HCT116 (cell line): ENCODE results near the gene IL3RA. TPM values are rescaled to one million over a fixed set of nuclear protein-coding genes. Genes with fewer than 3 reads are reported as not detected.
"Not testable (repeated sequence)": the region's sequence is repeated elsewhere in the genome, so short reads cannot be mapped to it uniquely, and the experiment has no call there.

Source experiments
- ATAC-seq: fragments of 200-7000 bp; cut with Tn5 transposase; 2 replicates; pipeline ENCODE4 v1.9.1; 2020; ENCODE audit warnings: mild to moderate bottlenecking, moderate library complexity
- BruUV-seq: library from RNA; stranded (reverse); fragments of 400-500 nt; replicated peaks from 2 replicates; lab custom pipeline; 2021; lab: Mats Ljungman, UMichigan
- CTCF ChIA-PET: fragments of 300-600 bp; sonication (Branson Sonifier 250); formaldehyde crosslinking; loops from one replicate; lab custom pipeline; 2021; ENCODE audit warnings: antibody characterized with exemption; lab: Charles Lee
- POLR2A ChIA-PET: fragments of 300-600, 350-600 bp; sonication (Branson Sonifier 250); formaldehyde crosslinking; loops from one replicate; lab custom pipeline; 2021; ENCODE audit warnings: antibody characterized with exemption; lab: Charles Lee
- RAD21 ChIA-PET, 2 experiments: fragments of 300-600 bp; sonication (Branson Sonifier 250); formaldehyde crosslinking; loops; one replicate each; lab custom pipeline; 2023; ENCODE audit warnings: low total read pairs in 2 of 2; ENCODE audit not compliant: uncharacterized antibody in 2 of 2, unreplicated experiment in 2 of 2, low non-redundant PET in 1 of 2; lab: Charles Lee
- DNase-seq: peaks from one replicate; pipeline ENCODE4 v3.0.0-alpha.2; 2010; ENCODE audit warnings: low read depth, low spot score
- H2AFZ ChIP-seq: fragments of 200-600 bp; shearing (Covaris generic), sonication (generic); 2 replicates; pipeline ENCODE4 v1.6.1; 2017; ENCODE audit warnings: low read depth, mixed run types, mixed read lengths, antibody characterized with exemption, low read length; ENCODE audit not compliant: poor library complexity, severe bottlenecking
- H3K27ac ChIP-seq: 2 replicates; pipeline ENCODE4 v1.5.1; 2012; ENCODE audit warnings: low read depth, low read length
- H3K27me3 ChIP-seq: fragments of 200-600 bp; sonication (generic); 2 replicates; pipeline ENCODE4 v1.6.1; 2016; ENCODE audit warnings: mixed run types, low read length, mixed read lengths; ENCODE audit not compliant: insufficient read depth
- H3K36me3 ChIP-seq, 2 experiments: fragments of 200-500 bp in 1 of 2; fragments of 200-600 bp in 1 of 2; sonication (Bioruptor generic) in 1 of 2; sonication (generic) in 1 of 2; 2 replicates each; pipeline versions ENCODE4 v1.5.1 to v1.6.1; 2014 to 2016; ENCODE audit warnings: low read length in 2 of 2, inconsistent platforms in 1 of 2, mixed read lengths in 1 of 2, mixed run types in 1 of 2; ENCODE audit not compliant: insufficient read depth in 2 of 2, control insufficient read depth in 1 of 2
- H3K4me1 ChIP-seq, 2 experiments: fragments of 200-600 bp in 1 of 2; sonication (generic) in 1 of 2; 2 replicates each; pipeline versions ENCODE4 v1.5.1 to v1.6.1; 2012 to 2017; ENCODE audit warnings: low read length in 2 of 2, inconsistent platforms in 1 of 2, mild to moderate bottlenecking in 1 of 2, mixed read lengths in 1 of 2, mixed run types in 1 of 2, moderate library complexity in 1 of 2; ENCODE audit not compliant: insufficient read depth in 2 of 2, control insufficient read depth in 1 of 2
- H3K4me2 ChIP-seq: fragments of 200-600 bp; sonication (generic); 2 replicates; pipeline ENCODE4 v1.6.1; 2017; ENCODE audit warnings: mixed run types, low read length, mixed read lengths
- H3K4me3 ChIP-seq, 2 experiments: fragments of 200-600 bp in 1 of 2; sonication (generic) in 1 of 2; replicated peaks in 1 of 2; 2 replicates each; pipeline ENCODE4 v1.5.1; 2011 to 2016; ENCODE audit warnings: low read length in 2 of 2, control low read depth in 1 of 2, low read depth in 1 of 2, mild to moderate bottlenecking in 1 of 2, mixed read lengths in 1 of 2, mixed run types in 1 of 2
- H3K79me2 ChIP-seq: fragments of 200-600 bp; sonication (generic); 2 replicates; pipeline ENCODE4 v1.6.1; 2017; ENCODE audit warnings: mild to moderate bottlenecking, mixed run types, low read length, moderate library complexity, mixed read lengths; ENCODE audit not compliant: insufficient read depth
- H3K9ac ChIP-seq: fragments of 200-600 bp; sonication (generic); 2 replicates; pipeline ENCODE4 v1.6.1; 2016; ENCODE audit warnings: low read length, mixed read lengths
- H3K9me2 ChIP-seq: fragments of 200-600 bp; sonication (generic), shearing (Covaris generic); 2 replicates; pipeline ENCODE4 v1.6.1; 2017; ENCODE audit warnings: mixed run types, mild to moderate bottlenecking, moderate library complexity; ENCODE audit not compliant: insufficient read depth
- H3K9me3 ChIP-seq, 2 experiments: fragments of 200-500 bp in 1 of 2; fragments of 200-600 bp in 1 of 2; sonication (Bioruptor generic) in 1 of 2; sonication (generic) in 1 of 2; 2 replicates each; pipeline ENCODE4 v1.6.1; 2014 to 2017; ENCODE audit warnings: low read length in 2 of 2, mixed read lengths in 2 of 2, inconsistent platforms in 1 of 2, low read depth in 1 of 2, mild to moderate bottlenecking in 1 of 2, mixed run types in 1 of 2, moderate library complexity in 1 of 2; ENCODE audit not compliant: control insufficient read depth in 1 of 2, insufficient read depth in 1 of 2
- H4K20me1 ChIP-seq: fragments of 200-600 bp; sonication (generic), shearing (Covaris generic); 2 replicates; pipeline ENCODE4 v1.6.1; 2017; ENCODE audit warnings: mixed run types, mild to moderate bottlenecking, moderate library complexity; ENCODE audit not compliant: insufficient read depth
- ATF3 ChIP-seq: IDR thresholded peaks from 2 replicates; pipeline ENCODE4 v1.6.1; 2012
- CBX3 ChIP-seq: IDR thresholded peaks from 2 replicates; pipeline ENCODE4 v1.6.1; 2012; ENCODE audit warnings: low read depth
- CEBPB ChIP-seq: IDR thresholded peaks from 2 replicates; pipeline ENCODE4 v1.6.1; 2012; ENCODE audit warnings: low read depth
- CTCF ChIP-seq, 3 experiments: fragments of 200-600 bp in 1 of 3; sonication (generic) in 1 of 3; IDR thresholded peaks in 2 of 3; conservative IDR thresholded peaks in 1 of 3; 2 replicates each; pipeline ENCODE4 v1.5.1; 2012 to 2017; ENCODE audit warnings: low read depth in 2 of 3, low read length in 2 of 3, antibody characterized with exemption in 1 of 3, borderline replicate concordance in 1 of 3, control low read depth in 1 of 3, mild to moderate bottlenecking in 1 of 3, mixed read lengths in 1 of 3, mixed run types in 1 of 3, moderate library complexity in 1 of 3; ENCODE audit not compliant: insufficient read depth in 1 of 3
- EGR1 ChIP-seq: IDR thresholded peaks from 2 replicates; pipeline ENCODE4 v1.6.1; 2012; ENCODE audit warnings: low read depth
- ELF1 ChIP-seq: IDR thresholded peaks from 2 replicates; pipeline ENCODE4 v1.6.1; 2012; ENCODE audit warnings: low read depth, borderline replicate concordance
- EZH2 ChIP-seq: fragments of 200-600 bp; sonication (generic); IDR thresholded peaks from 2 replicates; pipeline ENCODE4 v1.6.1; 2017; ENCODE audit warnings: antibody characterized with exemption, mixed run types
- EZH2phosphoT487 ChIP-seq: fragments of 200-600 bp; IDR thresholded peaks from 2 replicates; pipeline ENCODE4 v1.6.1; 2018; ENCODE audit warnings: antibody characterized with exemption, borderline replicate concordance
- FOSL1 ChIP-seq: IDR thresholded peaks from 2 replicates; pipeline ENCODE4 v1.6.1; 2012; ENCODE audit warnings: low read depth
- JUND ChIP-seq: IDR thresholded peaks from 2 replicates; pipeline ENCODE4 v1.6.1; 2012
- MAX ChIP-seq: IDR thresholded peaks from 2 replicates; pipeline ENCODE4 v1.6.1; 2012
- POLR2A ChIP-seq: IDR thresholded peaks from 2 replicates; pipeline ENCODE4 v1.7.0; 2011; ENCODE audit warnings: borderline replicate concordance; ENCODE audit not compliant: insufficient read depth, insufficient read length; ENCODE audit errors: extremely low read depth
- POLR2AphosphoS5 ChIP-seq: IDR thresholded peaks from 2 replicates; pipeline ENCODE4 v1.6.1; 2011; ENCODE audit warnings: mild to moderate bottlenecking, low read depth, low read length, moderate library complexity
- RAD21 ChIP-seq: IDR thresholded peaks from 2 replicates; pipeline ENCODE4 v1.6.1; 2012; ENCODE audit warnings: low read depth, mild to moderate bottlenecking
- SIN3A ChIP-seq: IDR thresholded peaks from 2 replicates; pipeline ENCODE4 v1.6.1; 2012; ENCODE audit warnings: low read depth
- SP1 ChIP-seq: IDR thresholded peaks from 2 replicates; pipeline ENCODE4 v1.6.1; 2012; ENCODE audit warnings: low read depth
- SRF ChIP-seq: IDR thresholded peaks from 2 replicates; pipeline ENCODE4 v1.6.1; 2012; ENCODE audit warnings: low read depth
- YY1 ChIP-seq: IDR thresholded peaks from 2 replicates; pipeline ENCODE4 v1.6.1; 2011; ENCODE audit warnings: low read length, low read depth, moderate library complexity, mild to moderate bottlenecking; ENCODE audit not compliant: insufficient replicate concordance; ENCODE audit errors: extremely low read depth
- ZFX ChIP-seq: fragments of 450-650 bp; IDR thresholded peaks from 2 replicates; pipeline ENCODE4 v1.6.1; 2017
- ZNF274 ChIP-seq: fragments of 200-500 bp; sonication (Bioruptor generic); IDR thresholded peaks from 2 replicates; pipeline ENCODE4 v1.6.1; 2014; ENCODE audit warnings: mild to moderate bottlenecking, low read depth, low read length, inconsistent platforms
- intact Hi-C: fragments of 100-400 bp; cut with micrococcal nuclease; formaldehyde crosslinking; loops from 2 replicates; pipeline ENCODE4 v1.10.0; 2022
- total RNA-seq: library from RNA; stranded (reverse); gene quantifications from one replicate; pipeline ENCODE4 v1.2.1, GENCODE V29; 2021; ENCODE audit not compliant: unreplicated experiment

The IL3RA gene
- total RNA-seq, 1 experiment from 2014 or later: not detected

- Histone ChIP-seq H3K9ac (no peak overlapping the region), H3K36me3 (no peaks in the 10 kb centered on the region), H4K20me1 (no peaks in the 10 kb centered on the region), H3K4me3 (no peak overlapping the region), H3K9me3 (no peaks in the 10 kb centered on the region), H3K9me2 (no peaks in the 10 kb centered on the region), H3K4me2 (no peak overlapping the region), H3K27me3 (no peaks in the 10 kb centered on the region), H3K27ac (no peak overlapping the region), H3K79me2 (no peaks in the 10 kb centered on the region), H2AFZ (no peak overlapping the region), H3K4me1 (no peaks in the 10 kb centered on the region)
- intact Hi-C loops: no loop called here
- BruUV-seq: no TSS peak
- no peak for ATAC-seq
- RAD21 ChIA-PET: no interaction called here
- DNase-seq: no peak
- CTCF ChIA-PET: no interaction called here
- TF ChIP-seq SIN3A: no peak
- TF ChIP-seq MAX: no peak
- TF ChIP-seq EZH2phosphoT487: no peak
- no peak for TF ChIP-seq POLR2A
- no peak for TF ChIP-seq ELF1
- no peak for TF ChIP-seq FOSL1
- TF ChIP-seq CBX3: no peak
- no peak for TF ChIP-seq YY1
- no peak for TF ChIP-seq EGR1
- TF ChIP-seq EZH2: no peak
- no peak for TF ChIP-seq JUND
- TF ChIP-seq SRF: no peak
- TF ChIP-seq ATF3: no peak
- no peak for TF ChIP-seq RAD21
- no peak for TF ChIP-seq POLR2AphosphoS5
- TF ChIP-seq CEBPB: no peak
- no peak for TF ChIP-seq ZNF274
- no peak for TF ChIP-seq CTCF (IDR thresholded peaks at IDR 0.05 in 2 of 3, conservative IDR thresholded peaks at IDR 0.05 in 1 of 3; ENCODE audit: borderline replicate concordance in 1 of 3, insufficient read depth in 1 of 3, low read depth in 2 of 3, low read length in 2 of 3)
- no peak for TF ChIP-seq SP1
- TF ChIP-seq ZFX: no peak
- POLR2A ChIA-PET: no interaction called here
Measured at GRCh38 chrX:1308476-1308875, 28.1 kb upstream of the IL3RA start.

GRCh38 chrX:1308917-1309316, 27.7 kb upstream of the IL3RA start:
- POLR2A ChIA-PET, H3K9ac ChIP-seq, H3K79me2 ChIP-seq, H3K27me3 ChIP-seq, DNase-seq, H2AFZ ChIP-seq, RAD21 ChIA-PET, intact Hi-C loops, H4K20me1 ChIP-seq, H3K9me2 ChIP-seq, H3K4me3 ChIP-seq, H3K36me3 ChIP-seq, CTCF ChIA-PET, ATAC-seq, H3K27ac ChIP-seq, H3K4me2 ChIP-seq, BruUV-seq, H3K9me3 ChIP-seq, H3K4me1 ChIP-seq: not testable (repeated sequence)
